Dedifferentiated amniotic fluid mesenchymal stem cell (primary cell): ENCODE measurements around the gene POU2AF2.
"Not testable (repeated sequence)": the region's sequence is repeated elsewhere in the genome, so short reads cannot be mapped to it uniquely, and the experiment has no call there.

Experiments
- DNase-seq: peaks from one replicate; pipeline ENCODE4 v3.0.0-alpha.2; 2016; ENCODE audit errors: extremely low spot score

Gene POU2AF2

GRCh38 chr11:111302298-111302697 lies 56.8 kb downstream of the POU2AF2 start:
- no peak for DNase-seq

GRCh38 chr11:111303461-111303860 lies 57.9 kb downstream of the POU2AF2 start:
- DNase-seq = no peak

DNA sequence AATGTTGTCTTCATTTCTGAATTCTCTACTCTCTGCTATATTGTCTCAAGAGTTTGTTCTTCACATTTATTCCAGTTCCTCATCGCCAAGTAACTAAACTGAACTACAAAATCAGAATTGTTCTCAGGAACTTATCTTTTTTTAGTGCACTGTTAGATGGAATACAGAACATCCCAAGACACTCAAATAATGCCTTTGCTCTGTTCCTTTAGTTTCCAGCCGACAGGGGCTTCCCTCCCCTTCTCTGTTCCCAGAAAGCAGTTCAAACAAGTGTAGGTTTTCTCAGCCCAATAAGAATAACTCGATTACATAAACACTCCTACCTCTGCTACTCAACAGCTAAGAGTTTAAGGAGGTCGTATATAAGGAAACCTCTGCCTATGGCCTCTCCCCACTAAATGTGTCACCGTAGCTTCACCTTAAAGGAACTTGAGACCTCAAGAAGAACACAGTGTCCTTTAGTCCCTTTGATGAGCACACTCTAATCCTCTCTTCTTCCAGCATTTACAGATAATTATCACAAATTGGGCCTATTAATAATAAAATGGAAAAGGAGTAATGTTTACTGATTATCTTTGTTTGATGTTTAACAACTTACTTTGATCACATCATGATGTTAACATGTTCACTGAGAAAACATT lies 59.8 kb downstream of the POU2AF2 start:
- DNase-seq = no peak

DNA sequence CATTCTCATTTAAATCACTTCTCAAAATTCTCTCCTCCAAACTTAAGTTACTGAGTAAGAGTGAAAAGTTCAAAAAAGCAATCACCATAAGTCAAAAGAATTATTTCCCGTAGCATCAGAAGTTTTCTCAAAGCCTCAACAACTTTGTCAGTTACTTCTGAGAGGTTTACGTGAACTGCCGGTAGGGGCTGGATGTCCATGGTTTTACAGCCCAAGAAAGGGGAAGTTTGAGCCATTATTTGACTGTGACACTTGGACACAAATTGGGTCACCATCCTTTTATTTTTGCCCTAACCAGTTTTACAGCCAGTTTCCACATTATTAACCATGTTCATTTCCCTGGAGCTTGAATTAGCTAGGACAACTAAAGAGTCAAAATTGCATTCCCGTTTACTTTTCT lies 60.4 kb downstream of the POU2AF2 start:
- DNase-seq = no peak

DNA sequence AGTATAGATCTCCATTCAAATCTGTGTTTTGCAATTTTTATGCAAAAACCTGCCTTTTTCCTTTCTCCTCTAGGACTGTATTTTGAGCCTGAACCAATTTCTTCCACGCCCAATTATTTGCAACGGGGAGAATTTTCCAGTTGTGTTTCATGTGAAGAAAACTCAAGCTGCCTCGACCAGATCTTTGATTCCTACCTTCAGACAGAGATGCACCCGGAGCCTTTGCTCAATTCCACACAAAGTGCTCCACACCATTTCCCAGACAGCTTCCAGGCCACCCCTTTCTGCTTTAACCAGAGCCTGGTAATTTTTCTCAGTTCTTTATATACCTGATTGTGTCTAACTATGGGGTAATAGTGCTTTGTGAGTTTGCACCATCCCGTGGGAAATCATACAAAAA lies 60.8 kb downstream of the POU2AF2 start:
- no peak for DNase-seq

GRCh38 chr11:111307472-111308108 lies 62.1 kb downstream of the POU2AF2 start:
- DNase-seq = no peak

DNA sequence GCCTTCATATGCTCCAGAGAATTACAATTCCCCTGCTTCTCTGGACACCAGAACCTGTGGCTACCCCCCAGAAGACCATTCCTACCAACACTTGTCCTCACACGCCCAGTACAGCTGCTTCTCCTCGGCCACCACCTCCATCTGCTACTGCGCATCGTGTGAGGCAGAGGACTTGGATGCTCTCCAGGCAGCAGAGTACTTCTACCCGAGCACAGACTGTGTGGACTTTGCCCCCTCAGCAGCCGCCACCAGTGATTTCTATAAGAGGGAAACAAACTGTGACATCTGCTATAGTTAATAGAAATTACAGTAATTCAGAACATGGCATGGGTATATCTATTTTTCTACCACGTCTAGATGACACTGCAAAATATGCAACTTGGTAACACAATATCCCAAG lies 62.6 kb downstream of the POU2AF2 start:
- no peak for DNase-seq

- DNase-seq = no peak
These were observed 63.8 kb downstream of the POU2AF2 start for GRCh38 chr11:111309215-111309915.

GRCh38 chr11:111310088-111310487 lies 64.6 kb downstream of the POU2AF2 start:
- DNase-seq = no peak

DNA sequence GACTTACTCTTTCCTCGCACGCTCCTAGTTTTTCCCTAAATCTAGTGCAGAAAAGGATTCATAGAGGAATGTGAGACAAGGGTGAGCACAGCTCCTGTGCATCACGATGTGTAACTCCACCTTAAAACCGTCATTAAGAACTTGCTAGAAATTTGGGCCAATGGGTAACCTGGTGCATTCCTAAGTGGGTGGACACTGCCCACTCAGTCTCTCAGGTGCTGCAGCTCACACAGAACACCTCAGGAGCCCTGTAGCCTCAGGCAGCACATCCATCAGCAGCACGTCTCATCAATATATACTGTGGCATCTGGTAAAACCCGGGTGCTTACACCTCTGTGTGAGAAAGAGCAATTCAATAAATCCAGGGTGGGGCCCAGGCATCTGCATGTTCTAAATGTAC lies 65.2 kb downstream of the POU2AF2 start:
- no peak for DNase-seq

DNA sequence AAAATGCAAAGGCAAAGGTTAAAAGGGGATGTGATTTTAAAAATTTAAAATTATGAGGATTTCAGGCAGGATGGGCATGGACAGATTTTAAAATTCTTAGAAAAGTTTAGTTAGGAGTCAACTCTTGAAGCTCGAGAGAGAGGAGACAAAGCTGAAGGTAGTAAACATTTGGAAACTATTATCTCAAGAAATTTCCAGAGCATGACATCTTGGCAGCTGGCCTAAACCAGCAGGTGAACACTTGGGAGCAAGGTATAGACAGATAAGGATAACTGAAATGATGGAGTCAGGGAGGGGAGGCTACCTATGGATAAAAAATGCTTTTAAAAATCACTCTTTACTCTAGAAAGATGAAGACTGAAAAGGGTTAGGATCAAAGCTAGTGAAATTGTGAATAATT lies 66.6 kb downstream of the POU2AF2 start:
- DNase-seq = no peak

- no peak for DNase-seq
These were observed 73.8 kb downstream of the POU2AF2 start for GRCh38 chr11:111319296-111319695.

DNA sequence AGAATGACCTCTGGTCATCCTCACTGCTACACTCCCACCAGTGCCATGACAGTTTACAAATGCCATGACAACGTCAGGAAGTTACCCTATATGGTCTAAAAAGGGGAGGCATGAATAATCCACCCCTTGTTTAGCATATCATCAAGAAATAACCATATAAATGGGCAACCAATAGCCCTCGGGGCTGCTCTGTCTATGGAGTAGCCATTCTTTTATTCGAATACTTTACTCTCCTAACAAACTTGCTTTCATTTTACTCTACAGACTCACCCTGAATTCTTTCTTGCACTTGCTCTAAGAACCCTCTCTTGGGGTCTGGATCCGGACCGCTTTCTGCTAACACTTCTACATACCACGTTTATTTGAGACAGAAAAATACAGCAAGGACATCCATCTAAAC lies 74.7 kb downstream of the POU2AF2 start:
- not testable (repeated sequence) for DNase-seq

- DNase-seq = no peak
These were observed 75.4 kb downstream of the POU2AF2 start for GRCh38 chr11:111320728-111321568.

DNA sequence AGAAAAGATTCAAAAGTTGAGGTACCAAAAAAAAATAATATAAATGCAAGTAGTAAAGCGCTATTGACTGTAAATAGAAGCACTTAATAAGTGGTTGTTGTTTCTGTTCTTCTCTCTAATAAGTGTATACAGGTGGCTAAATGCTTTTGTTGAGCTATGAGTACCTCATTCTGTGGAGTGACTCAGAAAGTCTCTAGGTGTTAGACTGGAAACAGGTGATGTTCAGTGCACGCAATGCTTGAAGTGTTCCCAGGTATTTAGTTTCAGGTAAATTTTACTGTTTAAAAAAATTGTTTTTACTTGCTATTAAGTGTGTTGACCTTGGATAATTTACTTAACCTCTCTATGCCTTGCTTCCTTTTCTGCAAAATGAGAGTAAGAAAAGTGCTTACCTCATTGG lies 77.0 kb downstream of the POU2AF2 start:
- DNase-seq = no peak

GRCh38 chr11:111324277-111324720 lies 78.8 kb downstream of the POU2AF2 start:
- DNase-seq = peak; percentile 68

- DNase-seq = no peak
These were observed 79.7 kb downstream of the POU2AF2 start for GRCh38 chr11:111325259-111325658.

- no peak for DNase-seq
These were observed 81.3 kb downstream of the POU2AF2 start for GRCh38 chr11:111326824-111327223.

GRCh38 chr11:111327908-111328624 lies 82.5 kb downstream of the POU2AF2 start:
- no peak for DNase-seq

GRCh38 chr11:111329306-111330204 lies 84.0 kb downstream of the POU2AF2 start:
- DNase-seq = no peak
